Dermis blood vessel endothelial cell (primary cell): ENCODE data around the gene MAP4K5. TPM values are rescaled to one million over a fixed set of nuclear protein-coding genes. Genes with fewer than 3 reads are reported as not detected.

ENCODE experiments used
- DNase-seq: peaks from one replicate; pipeline ENCODE4 v3.0.0; 2010
- total RNA-seq: library from RNA; depleted of rRNA; stranded (reverse); fragments of >200 nt; gene quantifications from 2 replicates; pipeline ENCODE4 v1.2.3, GENCODE V29; 2014

MAP4K5 gene
- total RNA-seq, 1 donor from 2014 or later = 100 TPM

GRCh38 chr14:50476134-50476533 is 56.2 kb downstream of the MAP4K5 start:
- no peak for DNase-seq

- no peak for DNase-seq
Measured at GRCh38 chr14:50475460-50475859, 56.9 kb downstream of the MAP4K5 start.

- no peak for DNase-seq
Measured at GRCh38 chr14:50471838-50472465, 60.4 kb downstream of the MAP4K5 start.

- DNase-seq = no peak
Measured at GRCh38 chr14:50469982-50470381, 62.4 kb downstream of the MAP4K5 start.

- no peak for DNase-seq
Measured at GRCh38 chr14:50462111-50462510, 70.3 kb downstream of the MAP4K5 start.

GRCh38 chr14:50453869-50454268 is 78.5 kb downstream of the MAP4K5 start:
- no peak for DNase-seq

GRCh38 chr14:50452979-50453705 is 79.2 kb downstream of the MAP4K5 start:
- DNase-seq = peak; percentile 50

- no peak for DNase-seq
Measured at GRCh38 chr14:50452296-50452695, 80.1 kb downstream of the MAP4K5 start.

- no peak for DNase-seq
Measured at GRCh38 chr14:50451854-50452253, 80.5 kb downstream of the MAP4K5 start.

- DNase-seq = peak; percentile 73
Measured at GRCh38 chr14:50447461-50447860, 84.9 kb downstream of the MAP4K5 start.

- DNase-seq = no peak
Measured at GRCh38 chr14:50434528-50434927, 97.8 kb downstream of the MAP4K5 start.

GRCh38 chr14:50432131-50432530 is 100.2 kb downstream of the MAP4K5 start:
- no peak for DNase-seq

- no peak for DNase-seq
Measured at GRCh38 chr14:50425816-50426215, 106.6 kb downstream of the MAP4K5 start.

- no peak for DNase-seq
Measured at GRCh38 chr14:50425105-50425504, 107.3 kb downstream of the MAP4K5 start.

- no peak for DNase-seq
Measured at GRCh38 chr14:50423529-50423928, 108.8 kb downstream of the MAP4K5 start.

GRCh38 chr14:50421499-50421898 is 110.9 kb downstream of the MAP4K5 start:
- no peak for DNase-seq

GRCh38 chr14:50417853-50418252 is 114.5 kb downstream of the MAP4K5 start:
- DNase-seq = no peak

GRCh38 chr14:50410921-50411320 is 121.4 kb downstream of the MAP4K5 start:
- no peak for DNase-seq

- no peak for DNase-seq
Measured at GRCh38 chr14:50410071-50410470, 122.3 kb downstream of the MAP4K5 start.

GRCh38 chr14:50407111-50407812 is 125.1 kb downstream of the MAP4K5 start:
- DNase-seq = no peak

GRCh38 chr14:50403419-50403818 is 128.9 kb downstream of the MAP4K5 start:
- DNase-seq = peak; percentile 57

- DNase-seq = no peak
Measured at GRCh38 chr14:50402965-50403364, 129.4 kb downstream of the MAP4K5 start.

GRCh38 chr14:50400461-50400860 is 131.9 kb downstream of the MAP4K5 start:
- DNase-seq = no peak
